ENCODE measurements around the gene TENM4.

GRCh38 chr11:78878631-78879030 is 562.2 kb downstream of the TENM4 start:
- TF ChIP-seq CTCF (IDR thresholded peaks at IDR 0.05): no peak
- no peak for TF ChIP-seq POLR2A (IDR thresholded peaks at IDR 0.05)

Measured in Peyer's patch (tissue), 4 donors.